NCI-H1092 (cell line): ENCODE measurements around the gene ITGA11.

ENCODE experiments used
- DNase-seq: peaks from one replicate; lab custom pipeline; 2025; lab: John Stamatoyannopoulos, UW

The ITGA11 gene

GRCh38 chr15:68373028-68373427 is 58.9 kb downstream of the ITGA11 start:
- DNase-seq: no peak

GRCh38 chr15:68372291-68372811 is 59.6 kb downstream of the ITGA11 start:
- DNase-seq: no peak

- no peak for DNase-seq
These were observed 60.1 kb downstream of the ITGA11 start for GRCh38 chr15:68371851-68372250.

DNA sequence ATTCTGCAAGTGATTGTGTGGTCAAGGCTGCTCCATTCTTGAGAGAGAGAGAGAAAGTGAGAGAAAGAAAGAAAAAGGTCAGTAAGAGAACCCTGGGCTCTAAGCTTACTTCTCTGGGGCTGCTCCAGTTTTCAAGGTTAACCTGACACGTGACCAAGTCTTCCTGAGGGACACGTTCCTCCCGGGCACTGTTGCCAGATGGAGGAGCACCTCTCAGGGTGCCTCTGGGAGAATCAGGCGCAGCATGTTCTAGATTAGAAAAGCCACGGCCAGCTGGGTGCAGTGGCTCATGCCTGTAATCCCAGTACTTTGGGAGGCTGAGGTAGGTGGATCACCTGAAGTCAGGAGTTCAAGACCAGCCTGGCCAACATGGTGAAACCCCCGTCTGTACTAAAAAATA is 60.8 kb downstream of the ITGA11 start:
- no peak for DNase-seq

- no peak for DNase-seq
These were observed 61.2 kb downstream of the ITGA11 start for GRCh38 chr15:68370768-68371151.

- no peak for DNase-seq
These were observed 61.8 kb downstream of the ITGA11 start for GRCh38 chr15:68369931-68370767.

GRCh38 chr15:68368731-68369435 is 63.1 kb downstream of the ITGA11 start:
- no peak for DNase-seq

DNA sequence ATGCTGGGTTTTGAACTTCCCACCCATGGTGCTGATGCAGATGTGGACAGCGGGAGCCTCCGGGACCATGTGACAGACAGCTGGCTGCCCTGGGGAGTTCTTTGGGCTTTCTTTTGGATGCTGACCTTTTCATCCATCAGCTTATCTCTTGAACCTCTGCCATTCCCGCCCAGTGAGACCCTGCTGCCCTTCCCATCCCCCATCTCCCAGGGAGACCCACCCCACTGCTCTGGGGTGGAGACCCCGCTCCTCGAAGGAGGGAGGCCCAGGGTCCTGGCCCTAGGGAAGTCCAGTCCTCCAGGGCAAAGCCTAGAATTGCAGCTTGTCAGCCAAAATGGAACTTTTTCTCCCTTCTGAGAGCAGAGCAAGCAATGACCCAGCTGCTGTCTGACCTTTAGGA is 64.0 kb downstream of the ITGA11 start:
- no peak for DNase-seq

- no peak for DNase-seq
These were observed 64.7 kb downstream of the ITGA11 start for GRCh38 chr15:68367226-68367625.

DNA sequence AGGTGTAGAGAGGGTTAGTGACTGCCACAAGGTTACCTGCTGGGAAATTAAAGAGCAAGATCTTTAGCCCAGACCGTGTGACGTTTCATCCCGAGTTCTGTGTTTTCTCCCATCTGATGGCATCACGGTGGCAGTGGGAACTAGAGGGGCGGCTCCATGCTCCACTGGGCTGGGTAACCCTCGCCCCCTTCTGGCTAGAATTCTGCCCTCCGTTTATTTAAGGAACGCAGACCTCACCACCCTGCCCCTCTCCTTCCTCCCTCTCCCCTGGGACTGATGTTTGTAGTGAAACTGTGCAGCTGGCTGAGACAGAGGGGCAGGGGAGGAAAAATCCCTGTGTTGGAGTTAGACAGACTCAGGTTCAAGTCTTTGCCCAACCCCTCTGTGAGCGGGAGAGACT is 65.6 kb downstream of the ITGA11 start:
- no peak for DNase-seq

- DNase-seq: no peak
These were observed 66.2 kb downstream of the ITGA11 start for GRCh38 chr15:68365770-68366169.

DNA sequence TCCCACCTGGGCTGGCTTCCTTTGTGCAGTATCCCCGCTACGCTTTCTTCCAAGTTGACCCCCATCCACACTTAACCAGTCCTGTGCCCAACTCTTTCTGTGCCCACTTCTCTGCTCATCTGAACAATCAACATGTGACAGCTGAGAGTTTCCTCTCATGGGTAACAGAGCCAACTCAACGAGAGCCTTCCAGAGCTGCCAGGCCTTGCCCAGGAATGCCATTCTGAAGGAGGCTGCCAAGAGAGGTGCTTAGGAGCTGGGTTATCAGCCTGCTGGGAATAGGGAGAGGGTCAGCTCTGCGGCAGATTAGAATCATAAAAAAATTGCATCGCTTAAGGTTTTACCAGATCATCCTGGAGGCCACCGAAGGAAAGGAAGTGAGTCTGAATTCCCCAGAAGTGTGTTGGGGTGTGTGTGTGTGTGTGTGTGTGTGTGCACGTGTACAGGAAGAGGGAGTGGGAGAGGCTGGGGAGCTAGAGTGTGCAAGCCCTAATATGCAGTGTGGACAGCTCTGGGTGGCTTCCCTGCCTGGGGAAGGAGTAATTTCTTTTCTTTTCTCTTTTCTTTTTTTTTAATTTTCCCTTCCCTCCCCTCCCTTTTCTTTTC is 66.7 kb downstream of the ITGA11 start:
- DNase-seq: no peak

- DNase-seq: no peak
These were observed 67.3 kb downstream of the ITGA11 start for GRCh38 chr15:68364660-68365035.

DNA sequence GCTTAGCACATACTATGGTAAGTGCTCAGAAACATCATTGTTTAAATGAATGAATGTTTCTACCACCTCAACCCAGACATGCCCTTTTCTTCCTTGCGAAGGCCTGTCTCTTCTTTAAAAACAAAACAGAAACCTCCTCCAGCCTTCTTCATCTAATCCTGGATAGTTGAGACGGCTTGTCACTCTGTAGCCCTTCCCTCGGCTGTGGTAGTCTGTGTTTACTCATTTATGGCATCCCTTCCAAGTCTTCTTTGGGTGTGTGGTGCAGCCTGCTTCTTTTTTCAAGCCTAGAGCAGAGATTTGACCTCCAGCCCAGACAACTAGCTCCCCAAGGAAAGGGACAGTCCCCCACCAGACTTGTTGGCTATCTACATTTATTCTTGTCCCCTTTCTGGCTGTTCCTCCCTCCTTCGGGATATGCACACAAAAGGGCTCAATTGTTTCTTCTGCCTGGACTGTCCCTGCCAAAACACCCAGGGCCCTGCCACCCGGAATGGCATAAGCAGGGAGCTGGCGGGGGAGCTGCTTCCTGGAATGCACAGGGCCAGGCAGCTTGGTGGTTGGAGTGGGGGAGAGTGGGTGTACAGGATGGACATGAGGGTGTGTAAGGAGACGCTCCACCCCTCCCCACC is 67.8 kb downstream of the ITGA11 start:
- DNase-seq: no peak

DNA sequence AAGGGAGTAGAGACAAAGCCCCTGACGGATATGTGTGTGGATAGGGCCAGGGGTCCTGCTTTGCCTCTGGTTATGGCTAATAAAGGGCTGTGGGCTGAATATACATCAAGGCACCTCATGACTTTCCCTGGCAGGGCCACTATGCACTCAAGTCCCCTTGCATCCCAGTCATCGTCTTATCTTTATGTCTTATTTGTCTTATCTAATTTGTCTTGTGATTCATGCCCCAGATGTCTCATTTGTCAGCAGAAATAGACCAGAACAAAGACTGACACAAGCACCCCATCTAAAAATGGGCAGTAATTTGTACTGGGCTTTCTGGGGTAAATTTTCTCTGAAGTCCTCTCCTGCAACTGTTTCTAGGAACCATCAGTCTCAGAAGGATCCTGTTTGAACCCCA is 68.6 kb downstream of the ITGA11 start:
- DNase-seq: no peak

DNA sequence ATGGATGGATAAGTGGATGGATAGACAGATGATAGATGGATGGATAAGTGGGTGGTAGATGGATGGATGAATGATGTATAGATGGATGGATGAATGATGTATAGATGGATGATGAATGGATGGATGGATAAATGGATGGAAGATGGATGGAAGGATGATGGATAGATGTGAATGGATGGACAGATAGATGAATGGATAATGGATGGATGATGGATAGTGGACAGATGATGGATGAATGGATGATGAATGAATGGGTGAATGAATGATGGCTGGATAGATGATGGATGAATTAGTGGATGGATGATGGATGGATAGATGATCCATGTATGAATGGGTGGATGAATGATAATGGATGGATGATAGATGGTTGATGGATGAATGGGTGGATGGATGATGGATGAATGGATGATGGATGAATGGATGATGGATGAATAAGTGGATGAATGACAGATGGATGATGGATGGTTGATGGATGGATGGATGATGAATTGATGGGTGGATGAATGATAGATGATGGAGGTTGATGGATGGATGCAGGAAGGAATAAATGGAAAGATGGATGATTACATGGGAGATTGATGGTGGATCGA is 69.3 kb downstream of the ITGA11 start:
- no peak for DNase-seq

DNA sequence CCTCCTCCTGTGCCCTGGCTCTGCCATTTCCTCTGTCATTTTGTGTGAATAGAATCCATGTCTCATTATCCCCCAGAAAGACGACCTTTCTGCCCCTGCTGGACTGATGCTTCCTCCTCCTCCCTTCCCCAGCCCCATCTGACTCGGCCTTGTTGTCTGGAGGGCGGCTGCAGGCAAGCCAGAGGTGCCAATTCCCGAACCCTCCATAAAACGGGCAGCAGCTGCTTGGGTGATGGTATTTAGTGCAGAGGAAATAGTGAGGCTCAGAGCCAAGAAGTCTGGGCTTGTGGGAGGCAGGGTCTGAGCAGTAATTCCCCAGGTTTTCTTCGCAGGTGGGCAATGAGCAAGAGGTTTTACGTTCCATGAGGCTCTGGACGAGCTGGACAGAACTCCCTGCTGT is 71.2 kb downstream of the ITGA11 start:
- no peak for DNase-seq

GRCh38 chr15:68356778-68357177 is 75.2 kb downstream of the ITGA11 start:
- no peak for DNase-seq

- DNase-seq: no peak
These were observed 77.0 kb downstream of the ITGA11 start for GRCh38 chr15:68354923-68355322.

GRCh38 chr15:68354268-68354667 is 77.7 kb downstream of the ITGA11 start:
- no peak for DNase-seq

DNA sequence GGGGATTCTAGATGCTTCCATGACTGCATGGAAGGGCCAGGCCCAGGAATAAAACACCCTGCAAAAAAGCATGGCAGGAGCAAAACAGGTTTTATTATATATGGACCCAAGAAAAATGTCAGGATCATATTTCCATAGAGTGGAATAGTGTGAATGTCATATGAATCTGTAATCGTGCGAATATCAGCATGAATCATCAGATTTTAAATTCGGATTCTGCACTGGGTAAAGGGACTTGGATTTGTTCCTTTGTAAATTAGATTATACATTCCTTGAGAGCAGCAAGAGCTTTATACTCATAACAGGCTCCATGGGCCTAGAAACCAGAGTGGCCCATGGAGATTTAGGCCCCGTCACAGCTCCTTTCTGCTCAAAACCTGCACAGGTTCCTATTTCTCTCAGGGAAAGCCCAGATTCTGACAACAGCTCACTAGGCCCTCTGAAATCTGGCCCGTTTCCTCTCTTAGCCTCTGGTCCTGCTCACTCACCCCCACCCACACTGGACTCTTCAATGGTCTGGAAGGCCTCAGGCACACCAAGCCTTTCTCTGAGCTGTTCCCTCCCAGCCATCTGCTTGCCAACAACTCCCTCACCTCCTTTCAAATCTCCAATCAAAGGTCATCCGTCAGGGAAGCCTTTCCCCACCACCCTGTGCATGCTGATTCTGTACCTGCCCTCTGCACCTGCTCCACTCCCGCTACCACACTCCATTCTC is 78.4 kb downstream of the ITGA11 start:
- DNase-seq: no peak
